Activated gamma-delta T cell treated with Interleukin-2 at 50 U/mL for 16 hours (primary cell): ENCODE data around the gene AP3D1.
"Not testable (repeated sequence)": the region's sequence is repeated elsewhere in the genome, so short reads cannot be mapped to it uniquely, and the experiment has no call there.

Source experiments
- DNase-seq: peaks from one replicate; pipeline ENCODE4 v3.0.0-alpha.2; 2020

AP3D1 gene

DNA sequence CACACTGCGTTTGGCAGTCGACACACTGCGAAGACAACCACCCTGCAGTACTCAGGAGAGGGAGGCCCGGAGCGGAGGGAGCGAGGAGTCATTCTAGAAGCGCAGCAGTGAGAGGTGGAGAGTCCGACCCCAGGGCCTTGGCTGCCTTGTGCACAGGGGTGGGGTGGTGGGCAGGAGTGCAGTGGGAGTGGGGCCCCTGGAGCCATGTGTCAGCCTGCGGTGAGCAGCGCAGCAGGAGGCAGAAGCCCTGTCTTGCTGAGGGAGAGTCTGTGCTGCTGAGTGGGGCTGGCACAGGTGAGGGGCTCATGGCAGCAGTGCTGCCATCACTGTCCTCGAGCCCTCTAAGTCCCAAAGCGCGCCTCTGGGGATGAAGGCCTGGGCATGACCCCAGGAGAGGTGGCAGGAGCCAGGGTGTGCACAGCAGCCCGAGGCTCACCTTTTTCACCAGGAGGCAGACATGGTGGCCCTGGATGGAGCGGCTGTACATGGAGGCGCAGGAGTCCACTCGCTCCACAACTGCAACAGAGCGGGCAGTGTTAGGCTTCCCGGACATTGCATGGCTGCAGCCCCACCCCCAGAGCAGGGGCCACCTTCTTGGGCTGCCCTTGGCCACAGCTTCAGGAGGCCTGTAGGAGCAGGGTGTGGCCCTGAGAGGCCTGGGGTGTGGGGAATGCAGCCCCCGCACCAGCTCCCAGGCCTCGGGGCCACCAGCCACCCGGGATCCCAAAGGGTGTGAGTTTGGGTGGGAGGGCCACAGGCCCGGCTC is 42.9 kb downstream of the AP3D1 start:
- no peak for DNase-seq

DNA sequence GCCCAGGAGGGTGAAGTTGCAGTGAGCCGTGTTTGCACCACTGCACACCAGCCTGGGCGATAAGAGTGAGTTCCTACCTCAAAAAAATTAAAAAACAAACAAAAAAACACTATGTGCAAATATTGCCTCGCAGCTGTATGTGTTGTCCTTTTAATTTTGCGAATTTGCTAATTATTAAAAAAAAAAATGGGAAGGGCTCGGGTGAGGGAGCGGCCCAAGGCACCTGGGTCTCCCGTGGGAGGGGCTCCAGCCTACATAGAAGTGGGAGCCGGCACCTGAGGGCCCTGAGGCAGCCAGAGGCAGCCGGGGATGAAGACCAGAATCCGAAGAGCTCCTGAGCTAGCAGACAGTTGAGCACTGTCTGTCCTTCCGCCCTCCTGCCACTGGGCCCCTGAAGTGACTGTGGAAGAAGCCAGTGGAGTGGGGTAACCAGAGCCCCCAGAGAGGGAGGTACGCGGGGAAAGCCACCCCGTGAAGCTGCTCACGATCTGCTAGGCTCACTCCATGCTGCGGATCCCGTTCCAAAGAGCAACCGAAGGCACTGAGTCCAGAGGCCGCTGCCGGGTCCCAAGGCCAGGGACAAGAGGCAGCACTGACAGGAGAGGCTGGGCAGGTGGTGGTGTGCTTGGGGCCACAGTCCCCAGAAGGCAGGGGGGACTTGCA is 48.2 kb downstream of the AP3D1 start:
- no peak for DNase-seq

DNA sequence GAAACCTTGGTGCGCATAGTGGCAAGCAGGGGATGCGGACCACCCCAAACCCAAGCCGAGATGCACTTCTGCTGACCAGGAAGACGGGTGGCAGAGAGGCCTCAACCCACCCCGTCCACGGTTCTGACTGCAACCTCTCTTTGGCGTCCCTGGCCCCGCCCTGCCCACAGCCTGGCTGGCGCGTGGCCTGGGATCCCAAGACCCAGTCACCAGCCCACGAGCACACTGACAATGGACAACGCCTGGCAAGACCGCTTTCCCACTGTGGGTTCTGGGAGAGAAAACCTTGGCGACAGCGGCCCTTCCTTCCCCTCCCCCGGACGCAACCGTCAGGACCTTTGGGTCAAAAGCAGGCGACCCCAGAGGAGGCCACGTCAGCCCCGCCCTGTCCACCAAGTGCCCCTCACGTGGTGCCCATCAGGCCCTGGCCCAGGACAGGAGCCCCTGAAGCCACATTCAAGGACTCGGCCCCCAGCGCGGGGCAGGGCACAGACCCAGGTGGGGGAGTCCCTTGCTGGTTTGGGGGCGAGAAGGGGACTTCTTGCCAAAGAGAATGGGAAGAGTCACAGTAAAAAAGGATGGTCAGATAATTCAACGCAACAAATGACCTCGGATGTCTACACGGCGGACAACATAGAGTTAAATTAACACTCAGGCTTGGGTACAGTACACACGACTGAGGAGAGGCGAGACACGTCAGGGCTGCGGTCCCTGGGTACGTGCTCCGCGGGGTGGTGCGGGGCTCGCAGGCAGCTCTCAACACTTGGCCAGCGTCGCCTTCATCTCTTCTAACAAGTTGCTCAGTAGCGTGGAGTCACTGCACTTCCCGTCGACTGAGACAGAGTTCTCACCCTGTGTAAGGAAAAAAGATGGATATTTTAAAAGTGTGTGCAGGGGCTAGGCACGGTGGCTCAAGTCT is 49.7 kb downstream of the AP3D1 start:
- no peak for DNase-seq

DNA sequence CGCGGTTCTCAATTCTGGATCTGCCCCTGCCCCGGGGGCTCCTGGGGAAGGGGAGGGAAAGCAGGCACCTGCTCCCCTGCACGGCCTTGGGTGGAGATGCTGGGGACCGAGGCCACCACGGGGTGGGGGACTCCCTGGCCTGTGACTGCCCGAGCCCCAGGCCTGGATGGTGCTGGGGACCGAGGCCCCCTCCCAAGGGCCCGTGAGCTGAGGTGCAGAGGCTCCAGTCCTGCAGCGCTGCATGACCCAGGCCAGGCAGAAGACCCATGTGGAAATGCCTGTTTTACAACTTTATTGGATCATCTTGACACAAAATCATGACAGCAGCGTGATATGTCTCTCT is 50.7 kb downstream of the AP3D1 start:
- no peak for DNase-seq

DNA sequence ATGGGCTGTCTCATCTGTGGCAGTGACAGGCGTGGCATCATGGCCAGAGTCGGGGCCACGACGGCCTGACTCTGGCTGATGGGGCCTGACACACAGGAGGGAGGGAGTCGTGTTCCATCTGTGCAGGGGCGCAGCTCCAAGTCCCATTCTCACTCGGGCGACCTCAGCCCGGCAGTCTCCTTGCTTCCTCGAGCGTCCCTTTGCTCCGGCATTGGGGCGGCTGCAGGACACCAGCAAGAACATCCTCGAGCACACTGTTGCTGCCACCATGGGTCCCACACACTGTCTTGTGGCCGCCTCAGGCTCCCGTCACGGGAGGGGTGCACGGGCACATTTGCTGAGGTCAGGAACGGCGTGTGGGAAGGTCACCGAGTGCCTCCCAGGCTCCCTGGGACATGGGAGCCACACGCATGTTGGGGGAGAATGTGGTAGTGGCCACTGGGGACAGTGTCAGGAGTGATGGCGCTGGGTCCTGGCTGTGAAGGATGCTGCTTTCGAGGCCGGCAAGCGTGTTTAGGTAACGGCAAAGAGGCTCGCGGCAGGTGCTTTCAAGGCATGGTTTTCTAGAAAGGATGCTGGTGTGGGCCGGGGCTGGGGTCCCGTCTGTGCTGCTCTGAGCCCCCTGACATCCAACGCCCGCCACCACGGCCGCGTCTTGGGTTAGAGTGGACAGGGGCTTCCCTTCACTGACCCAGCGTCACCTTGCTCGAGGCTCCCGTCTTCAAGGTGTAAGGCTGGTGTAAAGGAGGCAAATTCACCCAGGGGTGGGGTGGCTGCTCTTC is 51.2 kb downstream of the AP3D1 start:
- DNase-seq, result no peak

DNA sequence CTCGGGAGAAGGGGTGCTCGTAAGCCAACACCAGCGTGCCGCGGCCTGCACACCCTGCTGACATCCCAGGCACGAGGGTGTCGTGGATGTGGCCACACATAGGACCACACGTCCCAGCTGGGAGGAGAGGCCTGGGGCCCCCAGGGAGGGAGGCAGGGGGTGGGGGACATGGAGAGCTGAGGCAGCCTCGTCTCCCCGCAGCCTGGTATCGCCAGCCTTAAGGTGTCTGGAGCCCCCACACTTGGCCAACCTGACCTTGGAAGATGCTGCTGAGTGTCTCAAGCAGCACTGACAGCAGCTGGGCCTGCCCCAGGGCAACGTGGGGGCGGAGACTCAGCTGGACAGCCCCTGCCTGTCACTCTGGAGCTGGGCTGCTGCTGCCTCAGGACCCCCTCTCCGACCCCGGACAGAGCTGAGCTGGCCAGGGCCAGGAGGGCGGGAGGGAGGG is 52.3 kb downstream of the AP3D1 start:
- DNase-seq, result no peak

DNA sequence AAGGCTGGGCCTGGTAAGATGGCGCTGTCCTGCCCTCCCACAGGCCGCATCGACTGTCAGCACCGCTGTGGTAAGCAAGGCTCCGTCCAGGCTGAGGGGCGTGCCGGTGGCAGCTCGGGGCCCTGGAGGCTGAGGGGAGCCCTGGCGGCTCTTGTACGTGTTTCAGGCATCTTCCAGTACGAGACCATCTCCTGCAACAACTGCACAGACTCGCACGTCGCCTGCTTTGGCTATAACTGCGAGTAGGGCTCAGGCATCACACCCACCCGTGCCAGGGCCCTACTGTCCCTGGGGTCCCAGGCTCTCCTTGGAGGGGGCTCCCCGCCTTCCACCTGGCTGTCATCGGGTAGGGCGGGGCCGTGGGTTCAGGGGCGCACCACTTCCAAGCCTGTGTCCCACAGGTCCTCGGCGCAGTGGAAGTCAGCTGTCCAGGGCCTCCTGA is 53.5 kb downstream of the AP3D1 start:
- DNase-seq, result no peak

DNA sequence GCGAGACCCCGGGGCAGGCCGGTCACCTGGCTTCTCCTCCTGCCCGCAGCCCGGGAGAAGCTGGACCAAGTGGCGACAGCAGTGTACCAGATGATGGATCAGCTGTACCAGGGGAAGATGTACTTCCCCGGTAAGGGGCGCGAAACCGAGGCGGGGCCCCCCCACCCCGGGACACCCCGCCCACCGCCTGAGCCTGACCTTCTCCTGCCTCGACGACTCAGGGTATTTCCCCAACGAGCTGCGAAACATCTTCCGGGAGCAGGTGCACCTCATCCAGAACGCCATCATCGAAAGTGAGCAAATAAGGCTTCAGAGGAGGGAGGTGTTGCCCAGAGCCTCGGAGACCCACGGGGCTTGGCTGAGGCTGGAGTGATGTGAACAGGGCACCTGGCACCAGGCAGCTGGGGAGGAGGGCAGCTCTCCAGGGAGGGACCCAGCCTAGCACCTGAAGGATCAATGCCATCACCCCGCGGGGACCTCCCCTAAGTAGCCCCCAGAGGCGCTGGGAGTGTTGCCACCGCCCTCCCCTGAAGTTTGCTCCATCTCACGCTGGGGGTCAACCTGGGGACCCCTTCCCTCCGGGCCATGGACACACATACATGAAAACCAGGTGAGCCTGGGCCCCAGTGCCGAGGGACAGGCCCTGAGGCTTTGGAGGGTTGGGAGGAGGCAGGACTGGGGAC is 54.0 kb downstream of the AP3D1 start:
- DNase-seq, result peak; percentile 32

DNA sequence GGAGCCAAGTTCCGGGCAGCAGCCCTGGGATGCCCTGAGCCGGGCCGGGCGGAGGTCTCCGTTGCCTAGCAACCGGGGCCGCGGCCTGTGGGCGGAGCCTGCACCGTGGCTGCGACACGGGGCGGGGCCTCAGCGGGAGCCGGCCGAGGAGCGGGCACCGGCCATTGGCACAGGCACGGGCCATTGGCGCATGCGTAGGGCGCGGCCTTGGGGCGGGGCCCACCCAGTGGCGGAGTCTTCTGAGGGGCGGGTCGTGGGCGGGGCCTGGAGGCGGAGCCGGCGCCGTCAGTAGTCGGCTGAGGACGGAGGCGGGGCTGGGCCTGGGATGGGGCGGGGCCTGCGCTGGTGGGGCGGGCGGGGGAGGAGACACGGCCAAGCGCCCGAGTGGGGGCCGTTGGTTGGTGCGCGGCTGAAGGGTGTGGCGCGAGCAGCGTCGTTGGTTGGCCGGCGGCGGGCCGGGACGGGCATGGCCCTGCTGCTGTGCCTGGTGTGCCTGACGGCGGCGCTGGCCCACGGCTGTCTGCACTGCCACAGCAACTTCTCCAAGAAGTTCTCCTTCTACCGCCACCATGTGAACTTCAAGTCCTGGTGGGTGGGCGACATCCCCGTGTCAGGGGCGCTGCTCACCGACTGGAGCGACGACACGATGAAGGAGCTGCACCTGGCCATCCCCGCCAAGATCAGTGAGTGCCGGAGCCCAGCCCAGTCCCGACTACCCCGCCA is 54.7 kb downstream of the AP3D1 start, which contains the start of gene IZUMO4:
Gene IZUMO4, plus strand, starts transcription at position 436 of the 723 bp plus-strand sequence. Its CDS starts 31 bp downstream, at position 467.
- DNase-seq, result peak; percentile 100

DNA sequence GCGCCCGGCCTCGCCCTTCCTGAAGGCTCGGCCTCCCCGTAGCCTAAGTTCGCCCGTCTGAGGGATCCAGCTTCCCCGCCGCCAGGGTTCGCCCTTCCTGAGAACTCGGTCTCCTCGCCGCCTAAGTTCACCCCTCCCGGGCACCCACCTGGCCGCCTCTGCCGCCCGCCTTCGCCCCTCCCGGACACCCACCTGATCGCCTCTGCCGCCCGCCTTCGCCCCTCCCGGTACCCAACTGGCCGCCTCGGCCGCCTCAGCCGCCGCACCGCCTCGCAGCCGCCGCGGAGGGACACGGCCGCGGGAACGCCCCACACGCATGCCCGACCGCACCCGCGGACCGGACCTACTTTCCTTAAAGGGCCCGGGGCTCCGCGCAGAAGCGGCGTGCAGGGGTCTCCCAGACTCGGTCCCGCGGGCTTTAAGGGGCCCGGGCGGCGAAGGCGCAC is 55.3 kb downstream of the AP3D1 start, which contains the start of gene MOB3A:
Gene MOB3A, minus strand, starts transcription at position 293 of the 446 bp plus-strand sequence. CDS start 17,766 bp downstream, outside the sequence.
- DNase-seq, result peak; percentile 83

DNA sequence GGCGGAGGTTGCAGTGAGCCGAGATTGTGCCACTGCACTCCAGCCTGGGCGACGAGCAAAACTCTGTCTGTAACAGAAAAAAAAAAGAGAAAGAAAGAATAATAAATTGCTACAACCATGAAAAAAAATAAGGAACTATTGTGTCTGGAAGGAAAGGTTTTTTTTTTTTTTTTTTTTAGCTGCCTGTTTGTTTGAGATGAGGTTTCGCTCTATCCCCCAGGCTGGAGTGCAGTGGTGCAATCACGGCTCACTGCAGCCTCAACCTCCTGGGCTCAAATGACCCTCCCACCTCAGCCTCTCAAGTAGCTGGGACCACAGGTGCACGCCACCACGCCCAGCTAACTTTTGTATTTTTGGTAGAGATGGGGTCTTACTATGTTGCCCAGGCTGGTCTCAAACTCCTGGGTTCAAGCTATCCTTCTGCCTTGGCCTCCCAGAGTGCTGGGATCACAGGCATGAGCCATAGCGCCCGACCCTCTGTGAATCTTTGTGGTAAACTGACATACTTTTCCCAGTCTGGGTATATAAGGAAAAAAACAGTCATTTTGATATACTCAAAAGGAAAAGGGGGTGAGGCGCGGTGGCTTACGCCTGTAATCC is 59.3 kb downstream of the AP3D1 start:
- DNase-seq, result not testable (repeated sequence)

DNA sequence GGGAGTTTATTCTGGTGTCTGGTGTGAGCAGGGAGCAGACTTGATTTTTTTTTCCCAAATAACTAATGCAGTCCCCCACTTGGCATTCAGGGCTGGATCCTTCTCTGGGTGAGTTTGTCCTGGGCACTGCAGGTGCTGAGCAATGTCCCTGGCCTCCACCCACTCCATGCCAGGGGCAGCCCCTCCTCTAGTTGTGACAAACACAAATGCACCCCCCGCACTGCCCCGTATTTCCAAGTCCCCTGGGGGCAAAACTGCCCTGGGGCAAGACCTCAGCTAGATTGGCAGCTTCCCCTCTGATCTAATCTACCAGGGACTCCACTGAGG is 61.7 kb downstream of the AP3D1 start:
- DNase-seq, result no peak

DNA sequence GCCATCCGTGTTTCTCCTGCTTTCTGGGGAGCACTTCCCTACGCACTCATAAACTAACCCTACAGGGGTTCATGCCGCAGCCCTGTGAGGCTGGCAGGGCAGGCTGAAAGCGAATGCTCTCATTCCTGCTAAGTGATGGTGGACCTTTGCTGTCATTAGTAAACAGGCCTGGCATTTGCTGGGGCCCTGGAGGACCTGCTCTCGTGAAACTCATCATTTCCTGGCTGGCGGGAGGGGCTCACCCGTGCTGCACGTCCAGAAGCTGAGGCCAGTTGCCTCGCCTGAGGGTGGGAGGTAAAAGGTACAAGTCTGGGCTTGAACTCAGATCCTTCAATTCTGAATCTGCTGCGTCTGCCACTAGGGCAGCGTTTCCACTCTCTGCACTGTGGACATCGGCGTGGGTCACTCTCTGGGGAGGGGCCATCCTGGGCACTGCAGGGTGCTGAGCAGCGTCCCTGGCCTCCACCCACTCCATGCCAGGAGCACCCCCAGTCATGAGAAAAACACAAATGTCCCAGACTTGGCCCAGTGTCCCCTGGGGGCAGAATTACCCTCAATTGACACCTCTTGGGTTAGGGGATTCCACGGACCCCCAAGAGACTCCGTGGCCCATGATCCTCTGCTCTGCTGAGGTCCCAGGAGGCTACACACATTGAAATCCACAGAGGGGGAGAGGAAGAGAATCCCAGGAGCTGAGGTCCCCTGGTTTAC is 62.2 kb downstream of the AP3D1 start:
- DNase-seq, result no peak

DNA sequence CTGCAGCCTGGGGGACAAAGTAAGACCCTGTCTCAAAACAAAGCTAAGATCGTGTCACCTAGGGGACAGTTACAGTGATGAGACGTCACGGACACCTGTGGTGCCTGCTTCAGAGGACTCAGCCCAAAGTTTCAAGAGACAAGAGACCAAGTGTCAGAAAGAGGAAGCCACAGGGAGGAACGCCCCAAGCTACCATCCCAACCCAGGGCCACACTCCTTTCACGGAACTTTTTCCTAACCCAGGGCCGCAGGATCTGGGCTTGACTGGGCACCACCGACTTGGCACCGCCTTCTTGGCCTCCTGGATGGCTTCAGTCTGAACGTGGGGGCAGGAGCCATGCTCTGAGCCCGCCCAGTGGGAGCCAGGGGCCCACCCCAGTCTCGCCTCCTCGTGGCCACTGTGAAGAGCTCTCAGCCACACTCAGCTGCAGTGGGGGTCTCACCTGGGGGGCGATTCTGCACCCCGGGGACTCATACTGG is 63.7 kb downstream of the AP3D1 start:
- DNase-seq, result peak; percentile 26

DNA sequence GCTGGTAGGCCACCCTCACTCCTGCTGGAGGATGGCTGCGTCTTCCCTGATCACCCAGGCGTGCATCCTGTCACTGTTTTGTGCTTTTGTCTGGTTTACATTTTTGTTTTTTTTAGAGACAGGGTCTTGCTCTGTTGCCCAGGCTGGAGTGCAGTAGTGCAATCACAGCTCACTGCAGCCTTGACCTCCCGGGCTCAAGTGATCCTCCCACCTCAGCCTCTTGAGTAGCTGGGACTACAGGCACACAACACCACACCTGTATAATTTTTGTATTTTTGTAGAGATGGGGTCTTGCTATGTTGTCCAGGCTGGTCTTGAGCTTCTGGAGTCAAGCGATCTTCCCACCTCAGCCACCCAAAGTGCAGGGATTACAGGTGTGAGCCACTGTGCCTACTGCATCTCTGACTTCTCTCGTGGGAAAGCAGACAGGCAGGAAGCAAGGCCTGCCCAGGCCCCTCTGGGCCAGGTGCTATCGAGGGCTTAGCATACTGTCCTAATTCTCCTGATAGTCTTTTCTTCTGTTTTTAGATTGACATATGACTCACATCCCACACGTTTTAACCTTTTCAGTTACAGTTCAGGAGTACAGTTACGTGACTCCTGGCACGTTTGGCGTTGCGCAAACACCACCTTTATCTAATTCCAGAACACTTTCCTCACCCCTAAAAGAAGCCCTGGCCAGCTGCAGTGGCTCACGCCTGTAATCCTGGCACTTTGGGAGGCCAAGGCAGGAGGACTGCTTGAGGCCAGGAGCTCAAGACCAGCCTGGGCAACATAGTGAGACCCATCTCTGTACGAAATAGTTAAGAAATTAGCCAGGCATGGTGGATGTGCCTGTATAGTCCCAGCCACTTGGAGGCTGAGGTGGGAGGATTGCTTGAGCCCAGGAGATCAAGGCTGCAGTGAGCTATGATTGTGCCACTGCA is 64.4 kb downstream of the AP3D1 start:
- DNase-seq, result not testable (repeated sequence)

DNA sequence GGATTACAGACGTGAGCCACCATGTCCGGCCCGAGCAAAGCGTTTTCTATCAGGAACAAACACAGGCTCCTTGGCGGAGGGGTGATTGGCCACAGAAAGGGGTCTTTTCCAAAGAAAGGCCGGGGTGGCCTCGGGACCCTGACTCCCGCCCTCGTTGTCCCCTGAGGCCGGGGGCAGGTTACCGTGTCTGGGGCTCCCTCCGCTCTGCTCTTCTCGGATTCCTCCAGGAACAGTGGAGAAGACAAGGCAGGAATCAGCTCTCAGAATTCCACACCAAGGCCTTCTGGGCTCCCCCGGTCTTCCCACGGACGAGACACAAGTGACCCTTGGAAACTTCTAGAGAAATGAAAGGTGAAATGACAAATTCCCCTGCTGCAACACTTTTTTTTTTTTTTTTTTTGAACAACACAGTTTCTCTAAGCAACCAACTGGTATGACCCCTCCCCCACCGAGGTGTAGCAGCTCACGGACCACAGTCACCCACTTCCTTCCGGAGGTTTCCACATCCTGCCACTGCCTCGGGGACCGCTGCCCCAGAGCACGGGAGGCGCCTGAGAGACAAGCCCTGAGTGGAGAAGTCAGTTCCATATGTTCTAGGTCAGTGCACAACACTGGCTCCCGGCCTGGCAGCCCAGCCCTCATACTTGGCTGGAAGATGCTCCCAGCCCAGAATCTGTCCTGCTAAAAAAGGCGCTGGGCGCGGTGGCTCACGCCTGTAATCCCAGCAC is 66.2 kb downstream of the AP3D1 start:
- DNase-seq, result peak; percentile 97

DNA sequence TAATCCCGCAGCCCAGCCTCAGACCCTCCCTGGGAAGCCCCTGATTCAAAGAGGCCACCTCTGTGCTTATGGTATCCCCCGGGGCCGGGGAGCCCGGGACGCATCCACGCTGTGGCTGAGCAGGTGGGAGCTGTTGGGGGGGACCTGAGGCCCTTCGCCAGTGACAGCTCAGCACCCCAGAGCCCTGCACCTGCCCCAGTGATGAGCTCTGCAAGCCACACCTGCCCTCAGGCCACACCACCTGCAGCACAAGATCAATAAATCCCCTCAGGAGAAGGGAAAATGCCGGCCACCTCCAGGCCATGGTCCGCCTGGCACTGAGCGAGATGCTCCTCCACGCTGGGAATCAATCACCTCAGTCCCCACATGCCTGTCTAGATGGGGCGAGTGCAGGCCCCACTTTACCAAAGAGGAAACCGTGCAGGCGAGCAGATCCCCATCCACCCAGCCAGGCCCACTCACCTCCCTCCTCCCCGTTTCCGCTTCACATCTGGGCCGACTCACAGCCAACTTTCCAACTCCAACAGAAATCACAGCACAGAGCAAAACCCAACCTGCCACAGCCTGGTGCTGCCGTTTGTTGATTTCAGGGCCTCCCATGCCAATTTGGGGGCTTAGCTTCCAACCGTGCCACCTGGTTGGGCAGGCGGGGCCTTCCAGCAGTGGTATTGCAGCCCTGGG is 68.1 kb downstream of the AP3D1 start:
- peak; percentile 78 for DNase-seq
